Measurements from ENCODE around the gene FLII. TPM values are rescaled to one million over a fixed set of nuclear protein-coding genes. Genes with fewer than 3 reads are reported as not detected.
A peak's percentile ranks its signal among the peaks of the same experiment; 100 is the strongest.

FLII gene
- total RNA-seq, 1 experiment from 2014 or later = 96.0 TPM

- no peak for DNase-seq (ENCODE audit: low read depth, low spot score)
- in situ Hi-C loops (cut with HindIII; ENCODE audit: low pct_unique_long_range_greater_than_20kb, low sequenced_read_pairs) = no loop called here
These were observed 4.1 kb upstream of the FLII start for GRCh38 chr17:18262641-18263040.

GRCh38 chr17:18262111-18262510, 3.6 kb upstream of the FLII start:
- in situ Hi-C loops (cut with HindIII; ENCODE audit: low pct_unique_long_range_greater_than_20kb, low sequenced_read_pairs) = no loop called here
- DNase-seq (ENCODE audit: low read depth, low spot score) = no peak

GRCh38 chr17:18261659-18262058, 3.1 kb upstream of the FLII start:
- in situ Hi-C loops (cut with HindIII; ENCODE audit: low pct_unique_long_range_greater_than_20kb, low sequenced_read_pairs) = no loop called here
- no peak for DNase-seq (ENCODE audit: low read depth, low spot score)

- DNase-seq (ENCODE audit: low read depth, low spot score) = no peak
- in situ Hi-C loops (cut with HindIII; ENCODE audit: low pct_unique_long_range_greater_than_20kb, low sequenced_read_pairs) = no loop called here
These were observed 2.6 kb upstream of the FLII start for GRCh38 chr17:18261146-18261515.

GRCh38 chr17:18260332-18261145, 2.0 kb upstream of the FLII start, which contains the start of gene MIEF2:
Gene MIEF2 (plus strand): TSS chr17:18260662. CDS start chr17:18262721, 2,059 bp downstream.
- peak; percentile 94 for DNase-seq (ENCODE audit: low read depth, low spot score)
- in situ Hi-C loops (cut with HindIII; ENCODE audit: low pct_unique_long_range_greater_than_20kb, low sequenced_read_pairs) = no loop called here

GRCh38 chr17:18259621-18260331, 1.2 kb upstream of the FLII start:
- in situ Hi-C loops (cut with HindIII; ENCODE audit: low pct_unique_long_range_greater_than_20kb, low sequenced_read_pairs) = no loop called here
- no peak for DNase-seq (ENCODE audit: low read depth, low spot score)

GRCh38 chr17:18257982-18258355, 569 bp downstream of the FLII start:
- DNase-seq (ENCODE audit: low read depth, low spot score) = peak; percentile 63

GRCh38 chr17:18257268-18257981, 1.1 kb downstream of the FLII start:
- in situ Hi-C loops (cut with HindIII; ENCODE audit: low pct_unique_long_range_greater_than_20kb, low sequenced_read_pairs) = no loop called here
- no peak for DNase-seq (ENCODE audit: low read depth, low spot score)

More at GRCh38 chr17:18257982-18258355, 569 bp downstream of the FLII start:
- in situ Hi-C loops (cut with HindIII; ENCODE audit: low pct_unique_long_range_greater_than_20kb, low sequenced_read_pairs) = no loop called here

GRCh38 chr17:18256776-18257175, 1.8 kb downstream of the FLII start:
- no peak for DNase-seq (ENCODE audit: low read depth, low spot score)
- in situ Hi-C loops (cut with HindIII; ENCODE audit: low pct_unique_long_range_greater_than_20kb, low sequenced_read_pairs) = no loop called here

GRCh38 chr17:18256351-18256750, 2.2 kb downstream of the FLII start:
- in situ Hi-C loops (cut with HindIII; ENCODE audit: low pct_unique_long_range_greater_than_20kb, low sequenced_read_pairs) = no loop called here
- no peak for DNase-seq (ENCODE audit: low read depth, low spot score)

- DNase-seq (ENCODE audit: low read depth, low spot score) = no peak
- in situ Hi-C loops (cut with HindIII; ENCODE audit: low pct_unique_long_range_greater_than_20kb, low sequenced_read_pairs) = no loop called here
These were observed 3.5 kb downstream of the FLII start for GRCh38 chr17:18254888-18255649.

- in situ Hi-C loops (cut with HindIII; ENCODE audit: low pct_unique_long_range_greater_than_20kb, low sequenced_read_pairs) = no loop called here
- no peak for DNase-seq (ENCODE audit: low read depth, low spot score)
These were observed 4.4 kb downstream of the FLII start for GRCh38 chr17:18253947-18254821.

GRCh38 chr17:18253187-18253884, 5.2 kb downstream of the FLII start:
- no peak for DNase-seq (ENCODE audit: low read depth, low spot score)
- in situ Hi-C loops (cut with HindIII; ENCODE audit: low pct_unique_long_range_greater_than_20kb, low sequenced_read_pairs) = no loop called here

- in situ Hi-C loops (cut with HindIII; ENCODE audit: low pct_unique_long_range_greater_than_20kb, low sequenced_read_pairs) = no loop called here
- no peak for DNase-seq (ENCODE audit: low read depth, low spot score)
These were observed 6.4 kb downstream of the FLII start for GRCh38 chr17:18252160-18252559.

GRCh38 chr17:18251204-18251603, 7.3 kb downstream of the FLII start:
- in situ Hi-C loops (cut with HindIII; ENCODE audit: low pct_unique_long_range_greater_than_20kb, low sequenced_read_pairs) = no loop called here
- DNase-seq (ENCODE audit: low read depth, low spot score) = no peak

- in situ Hi-C loops (cut with HindIII; ENCODE audit: low pct_unique_long_range_greater_than_20kb, low sequenced_read_pairs) = no loop called here
- DNase-seq (ENCODE audit: low read depth, low spot score) = no peak
These were observed 7.8 kb downstream of the FLII start for GRCh38 chr17:18250708-18251107.
